Measurements from ENCODE around the gene AMN.
"Not testable (repeated sequence)": the region's sequence is repeated elsewhere in the genome, so short reads cannot be mapped to it uniquely, and the experiment has no call there.

The AMN gene

DNA sequence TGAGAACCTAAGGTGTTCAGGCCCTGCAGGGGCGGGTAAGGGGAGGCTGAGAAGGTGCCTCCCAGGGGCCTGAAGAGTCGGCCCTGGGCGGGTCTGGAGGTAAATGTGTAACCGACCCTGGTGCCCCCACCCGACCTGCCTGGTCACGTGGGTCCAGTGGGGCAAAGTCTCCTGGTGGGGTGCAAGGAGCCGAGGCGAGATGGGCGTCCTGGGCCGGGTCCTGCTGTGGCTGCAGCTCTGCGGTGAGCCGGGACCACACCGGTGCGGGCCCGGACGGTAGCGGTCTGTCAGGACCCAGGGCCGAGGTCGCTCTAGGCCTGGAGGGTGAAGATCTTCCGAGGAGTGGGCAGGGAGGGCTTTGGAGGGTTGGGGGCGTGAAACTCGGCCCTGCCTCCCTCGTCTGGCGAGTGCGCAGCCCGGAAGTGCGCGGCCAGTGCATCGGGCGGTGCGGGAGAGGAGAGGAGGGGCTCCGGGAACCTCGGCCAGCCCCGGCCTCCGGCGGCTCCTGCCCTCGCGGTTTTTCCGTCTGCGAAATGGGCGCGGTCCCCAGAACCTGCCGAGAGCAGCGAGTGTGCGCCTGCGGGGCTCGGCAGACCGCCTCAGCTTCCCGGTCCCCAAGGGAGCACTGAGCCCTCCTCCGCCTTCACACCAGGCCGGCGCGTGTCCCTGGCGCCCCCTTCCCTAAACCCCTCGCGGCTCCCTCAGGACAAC lies at the start of gene AMN:
Gene AMN, plus strand, starts transcription at position 174 of the 711 bp plus-strand sequence. Its CDS starts 26 bp downstream, at position 200.
- FAIRE-seq (no peak), DNase-seq (ENCODE audit: low spot score) (no peak)

GRCh38 chr14:102873131-102873530 lies 49.3 kb upstream of the AMN start:
- no peak for FAIRE-seq

DNA sequence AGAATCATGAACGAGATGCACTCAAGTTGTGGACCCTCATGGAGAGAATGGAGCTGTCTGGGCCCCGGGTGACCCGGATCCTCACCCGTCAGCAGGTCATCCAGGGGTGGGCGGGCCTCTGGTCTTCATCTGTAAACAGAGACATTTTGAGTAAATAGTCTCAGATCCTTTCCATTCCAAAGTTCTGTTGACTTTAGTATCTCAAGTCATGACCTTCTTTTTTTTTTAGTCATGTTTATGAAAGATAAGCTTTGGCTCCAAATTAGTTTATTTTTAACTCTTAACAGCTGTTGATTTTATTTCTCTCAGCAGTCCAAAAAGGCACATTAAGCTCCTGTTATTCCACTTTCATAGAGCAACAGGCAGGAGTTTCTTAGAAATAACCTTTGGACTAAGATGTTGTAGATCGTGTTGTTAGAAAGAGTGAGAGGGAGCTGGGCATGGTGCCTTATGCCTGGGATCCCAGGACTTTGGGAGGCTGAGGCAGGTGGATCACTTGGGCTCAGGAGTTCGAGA lies 48.9 kb upstream of the AMN start:
- DNase-seq (ENCODE audit: low spot score), result no peak
- FAIRE-seq, result no peak

More at GRCh38 chr14:102873131-102873530, 49.3 kb upstream of the AMN start:
- no peak for DNase-seq (ENCODE audit: low spot score)

DNA sequence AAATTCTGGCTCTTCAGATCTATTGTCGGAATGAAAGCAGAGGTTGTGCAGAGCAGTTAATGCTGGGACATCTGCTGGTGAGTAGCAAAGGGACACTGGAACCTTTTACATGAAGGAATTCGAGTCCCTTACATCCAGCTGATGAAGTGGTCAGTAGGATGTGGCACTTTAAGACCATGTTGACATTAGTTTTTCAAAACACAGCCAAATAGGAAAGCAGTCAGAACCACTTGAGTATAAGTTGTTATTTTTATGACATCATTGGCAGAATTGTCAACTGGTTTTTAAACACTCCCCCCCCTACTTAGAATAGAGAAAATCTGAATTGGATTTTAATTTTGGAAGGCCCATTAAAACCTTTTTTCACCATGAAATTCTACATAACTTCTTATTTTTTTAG lies 46.8 kb upstream of the AMN start:
- DNase-seq (ENCODE audit: low spot score) (no peak), FAIRE-seq (no peak)

DNA sequence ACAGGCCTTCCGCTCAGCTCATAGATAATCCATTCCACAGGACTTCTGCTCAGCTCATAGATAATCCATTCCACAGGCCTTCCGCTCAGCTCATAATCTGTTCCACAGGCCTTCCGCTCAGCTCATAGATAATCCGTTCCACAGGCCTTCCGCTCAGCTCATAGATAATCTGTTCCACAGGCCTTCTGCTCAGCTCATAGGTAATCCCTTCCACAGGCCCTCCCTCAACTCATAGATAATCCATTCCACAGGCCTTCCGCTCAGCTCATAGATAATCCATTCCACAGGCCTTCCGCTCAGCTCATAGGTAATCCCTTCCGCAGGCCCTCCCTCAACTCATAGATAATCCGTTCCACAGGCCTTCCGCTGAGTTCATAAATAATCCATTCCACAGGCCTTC lies 45.0 kb upstream of the AMN start:
- FAIRE-seq; DNase-seq (ENCODE audit: low spot score): not testable (repeated sequence)

DNA sequence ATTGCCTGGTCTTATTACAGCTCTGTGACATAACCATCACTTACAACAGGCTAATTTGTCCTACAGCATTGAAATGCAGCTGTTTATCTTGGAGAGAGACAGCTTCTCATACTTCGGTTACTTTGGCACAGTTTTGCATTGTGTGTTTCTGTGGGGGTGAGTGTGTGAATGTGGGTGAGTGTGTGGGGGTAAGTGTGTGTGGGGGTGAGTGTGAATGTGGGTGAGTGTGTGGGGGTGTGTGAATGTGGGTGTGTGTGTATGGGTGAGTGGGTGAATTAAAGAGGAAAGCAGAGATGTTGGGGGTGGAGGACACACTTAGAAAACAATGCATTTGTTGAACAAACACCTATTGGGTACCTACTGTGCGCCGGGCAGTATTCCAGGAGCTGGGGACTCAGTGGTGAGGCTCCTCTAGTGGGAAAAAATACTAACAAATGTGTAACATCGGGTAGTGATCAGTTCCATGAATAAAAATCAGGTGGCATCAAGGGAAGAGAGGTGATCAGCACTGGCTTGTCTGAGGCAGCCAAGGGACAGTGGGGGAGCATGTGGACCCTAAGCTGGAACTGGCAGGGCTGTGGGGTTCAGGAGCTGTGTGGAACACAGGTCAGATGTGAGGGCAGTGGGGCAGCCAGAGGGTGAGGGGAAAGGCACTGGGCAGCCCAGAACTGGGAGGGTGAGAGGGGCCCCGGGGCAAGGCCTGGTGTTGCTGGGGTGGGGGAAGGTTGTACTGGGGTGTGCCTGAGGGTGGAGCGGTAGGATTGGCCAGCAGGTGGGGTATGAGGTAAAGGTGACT lies 44.1 kb upstream of the AMN start:
- DNase-seq (ENCODE audit: low spot score), result no peak

DNA sequence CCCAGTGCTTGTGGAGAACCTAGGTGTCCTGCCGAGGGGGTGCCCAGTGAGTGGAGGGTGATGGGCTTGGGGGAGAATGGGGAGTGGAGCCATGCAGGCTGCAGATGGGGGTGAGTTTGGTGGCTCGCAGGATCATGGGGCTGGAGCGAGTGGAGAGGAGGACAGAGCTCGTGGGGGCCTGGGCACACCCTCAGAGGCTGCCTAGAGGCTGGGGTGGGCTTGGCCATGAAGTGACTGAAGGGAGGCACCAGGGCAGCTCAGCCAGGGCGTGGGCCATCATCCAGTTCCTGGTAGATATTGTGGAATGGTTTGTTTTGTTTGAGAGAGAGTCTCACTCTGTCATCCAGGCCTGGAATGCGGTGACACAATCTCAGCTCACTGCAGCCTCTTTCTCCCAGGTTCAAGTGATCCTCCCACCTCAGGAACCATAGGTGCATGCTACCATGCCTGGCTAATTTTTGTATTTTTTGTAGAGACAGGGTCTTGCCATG lies 43.4 kb upstream of the AMN start:
- DNase-seq (ENCODE audit: low spot score) (no peak), FAIRE-seq (no peak)

More for the DNA sequence above, 44.1 kb upstream of the AMN start:
- FAIRE-seq, result no peak

GRCh38 chr14:102882226-102882906 lies 40.1 kb upstream of the AMN start:
- no peak for DNase-seq (ENCODE audit: low spot score)
- FAIRE-seq, result no peak

GRCh38 chr14:102883089-102883541 lies 39.3 kb upstream of the AMN start:
- no peak for DNase-seq (ENCODE audit: low spot score)
- FAIRE-seq, result no peak

DNA sequence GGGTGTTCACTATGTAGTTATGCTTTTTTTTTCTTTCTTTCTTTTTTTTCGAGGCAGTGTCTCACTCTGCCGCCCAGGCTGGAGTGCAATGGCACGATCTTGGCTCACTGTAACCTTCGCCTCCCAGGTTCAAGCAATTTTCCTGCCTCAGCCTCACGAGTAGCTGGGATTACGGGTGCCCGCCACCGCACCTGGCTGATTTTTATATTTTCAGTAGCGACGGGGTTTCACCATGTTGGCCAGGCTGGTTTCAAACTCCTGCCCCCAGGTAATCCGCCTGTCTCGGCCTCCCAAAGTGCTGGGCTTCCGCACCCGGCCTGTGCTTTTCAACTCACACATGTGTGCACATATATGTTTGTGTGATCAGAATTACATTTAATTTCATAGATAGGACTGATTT lies 38.9 kb upstream of the AMN start:
- no peak for FAIRE-seq
- DNase-seq (ENCODE audit: low spot score), result no peak

DNA sequence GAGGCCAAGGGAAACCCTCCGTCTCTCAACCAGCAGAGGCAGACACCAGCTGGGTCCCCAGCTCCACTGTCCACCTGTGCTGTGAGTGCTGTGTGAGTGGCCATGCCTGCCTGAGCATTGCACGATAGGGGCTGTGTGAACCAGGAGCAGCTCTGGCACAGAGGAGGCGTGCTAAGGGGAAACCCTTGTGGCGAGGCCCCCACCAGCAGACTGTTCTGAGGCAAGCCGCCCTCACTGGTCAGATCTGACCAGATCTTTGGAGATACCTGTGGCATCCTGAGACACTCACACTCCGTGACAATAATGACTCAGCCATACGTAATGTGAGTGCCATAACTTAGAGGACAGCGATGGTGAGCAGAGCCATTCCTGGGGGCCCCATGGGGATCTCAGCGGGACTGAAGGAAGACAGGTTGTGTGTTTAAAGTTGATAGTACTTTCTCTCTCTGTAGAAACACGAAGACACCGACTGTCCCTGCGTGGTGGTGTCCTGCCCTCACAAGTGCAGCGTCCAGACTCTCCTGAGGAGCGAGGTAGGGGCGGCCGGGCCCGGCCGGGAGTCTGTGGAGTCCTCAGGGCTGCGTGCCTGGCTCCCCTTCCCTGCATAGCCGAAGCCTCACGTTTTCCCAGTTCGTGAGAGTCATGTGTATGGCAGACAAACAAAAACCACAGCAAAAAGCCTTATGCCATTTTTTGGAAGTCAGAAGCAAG lies 36.6 kb upstream of the AMN start:
- no peak for FAIRE-seq
- no peak for DNase-seq (ENCODE audit: low spot score)

- DNase-seq (ENCODE audit: low spot score) (no peak), FAIRE-seq (no peak)
Observed at GRCh38 chr14:102888748-102889147, 33.7 kb upstream of the AMN start.

DNA sequence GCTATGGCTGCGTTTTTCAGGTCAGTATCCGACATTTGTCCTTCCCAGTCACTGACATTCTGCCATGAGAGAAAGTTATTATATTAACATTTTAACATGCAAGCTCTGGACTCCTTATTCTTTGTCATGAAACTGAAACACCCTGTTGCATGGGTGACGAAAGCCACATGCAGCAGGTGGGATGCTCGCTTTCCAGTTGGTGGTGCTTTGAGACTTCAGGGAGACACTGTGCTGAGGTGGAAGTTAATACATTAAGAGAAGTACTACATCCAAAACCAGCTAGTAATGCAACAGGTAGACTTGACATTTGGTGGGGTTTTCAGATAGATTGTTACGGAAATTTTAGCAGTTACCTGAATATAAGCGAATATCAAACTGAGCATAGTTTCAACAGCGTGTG lies 32.8 kb upstream of the AMN start:
- FAIRE-seq (no peak), DNase-seq (ENCODE audit: low spot score) (no peak)

DNA sequence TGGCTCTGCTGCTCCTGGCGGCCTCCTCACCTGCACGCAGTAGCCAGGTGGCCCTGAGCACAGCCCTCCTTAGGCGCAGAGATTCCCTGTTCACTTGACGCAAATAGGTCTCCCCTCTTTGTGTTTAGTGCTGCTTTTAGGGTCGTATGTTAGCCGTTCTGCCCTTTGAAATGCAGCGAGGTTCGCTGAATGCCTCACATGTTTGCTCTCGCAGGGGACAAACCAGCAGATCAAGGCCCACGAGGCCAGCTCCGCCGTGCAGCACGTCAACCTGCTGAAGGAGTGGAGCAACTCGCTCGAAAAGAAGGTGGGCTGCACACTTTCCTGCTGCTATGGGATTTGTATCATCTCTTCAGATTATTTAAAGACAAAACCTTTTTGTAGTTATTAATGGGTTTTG lies 31.4 kb upstream of the AMN start:
- FAIRE-seq (no peak), DNase-seq (ENCODE audit: low spot score) (no peak)

GRCh38 chr14:102891556-102891955 lies 30.9 kb upstream of the AMN start:
- DNase-seq (ENCODE audit: low spot score) (no peak), FAIRE-seq (no peak)

GRCh38 chr14:102892651-102893050 lies 29.8 kb upstream of the AMN start:
- FAIRE-seq, result no peak
- DNase-seq (ENCODE audit: low spot score), result no peak

DNA sequence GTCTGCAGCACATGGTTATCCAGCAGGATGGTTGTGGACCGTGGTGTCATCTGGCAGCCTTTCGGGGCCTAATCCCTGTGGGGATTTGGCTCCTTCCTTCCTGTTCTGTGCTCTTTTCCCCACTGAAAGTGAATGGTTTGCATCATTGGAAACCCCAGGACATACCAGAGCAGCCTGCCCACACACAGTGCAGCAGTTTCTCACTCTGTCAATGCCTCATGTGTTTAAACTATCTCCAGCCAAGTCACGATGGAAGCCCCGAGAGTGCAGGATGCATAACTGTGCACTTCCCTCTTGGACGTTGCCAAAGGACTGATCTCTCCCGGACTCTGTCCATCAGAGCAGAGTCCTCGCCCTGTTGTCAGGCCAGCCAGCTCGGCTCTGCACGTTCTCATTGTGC lies 29.0 kb upstream of the AMN start:
- no peak for DNase-seq (ENCODE audit: low spot score)
- no peak for FAIRE-seq

GRCh38 chr14:102896735-102897134 lies 25.7 kb upstream of the AMN start:
- DNase-seq (ENCODE audit: low spot score); FAIRE-seq: not testable (repeated sequence)

DNA sequence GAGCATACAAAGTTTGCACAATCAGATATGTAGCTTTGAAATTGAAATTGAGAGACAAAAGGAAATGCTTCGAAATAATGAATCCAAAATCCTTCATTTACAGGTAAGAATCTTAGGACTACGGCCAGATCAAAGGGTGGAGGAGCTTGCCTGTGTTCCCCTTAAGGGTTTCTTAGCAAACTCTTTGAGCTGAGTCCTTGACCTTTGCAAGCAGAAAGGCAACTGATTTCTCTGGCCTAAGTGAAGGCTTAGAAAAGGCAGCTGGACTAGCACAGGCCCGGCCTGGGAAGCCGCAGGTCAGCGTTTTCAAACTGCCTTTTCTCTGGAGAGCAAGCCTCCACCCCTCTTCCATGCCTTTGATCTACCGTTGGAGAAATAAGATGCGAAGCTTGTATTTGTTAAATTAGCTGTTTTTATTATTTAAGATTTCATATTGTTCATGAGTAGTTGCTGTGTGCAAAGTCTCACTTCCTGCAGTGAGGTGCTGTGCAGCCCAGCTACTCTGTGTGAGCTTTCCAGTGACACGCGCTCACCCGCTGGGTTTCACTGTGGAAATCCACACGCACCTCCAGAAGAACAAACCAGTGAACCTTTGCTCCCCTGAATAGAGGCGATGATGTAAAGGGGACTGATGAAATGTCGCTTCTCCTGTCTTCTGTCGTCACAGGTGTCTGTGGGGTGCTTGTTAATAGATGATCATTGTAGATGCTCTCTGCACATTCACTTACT lies 25.0 kb upstream of the AMN start:
- DNase-seq (ENCODE audit: low spot score), result no peak
- no peak for FAIRE-seq

DNA sequence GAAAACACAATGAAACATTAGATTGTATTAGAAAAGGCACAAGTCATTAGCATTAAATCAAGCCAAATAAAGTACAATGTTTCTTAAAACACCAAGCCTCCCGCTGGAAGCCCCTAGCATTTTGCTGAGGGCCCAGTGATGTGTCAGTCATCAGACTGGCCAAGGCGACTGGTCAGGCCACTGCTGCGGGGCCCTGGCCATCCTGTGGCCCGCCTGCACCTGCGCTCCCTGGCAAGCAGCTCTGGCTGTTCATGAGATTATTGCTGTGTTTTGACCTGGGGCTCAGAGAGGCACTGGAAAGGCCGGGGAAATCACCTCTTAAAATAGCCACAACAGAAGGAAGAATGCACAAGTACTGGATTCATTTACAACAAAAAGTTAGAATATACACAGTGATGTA lies 24.2 kb upstream of the AMN start:
- no peak for DNase-seq (ENCODE audit: low spot score)
- FAIRE-seq, result no peak

Data from RCC 7860 (cell line).